OCI-LY7 (cell line): Measurements from ENCODE around the gene NKAIN2. TPM values are rescaled to one million over a fixed set of nuclear protein-coding genes. Genes with fewer than 3 reads are reported as not detected.

ENCODE experiments used
- BruUV-seq: library from RNA; stranded (reverse); fragments of 400-500 nt; replicated peaks from 2 replicates; lab custom pipeline; 2021; lab: Mats Ljungman, UMichigan
- CTCF ChIA-PET: fragments of 300-600 bp; sonication (Branson Sonifier 250); formaldehyde crosslinking; loops from one replicate; lab custom pipeline; 2022; ENCODE audit warnings: antibody characterized with exemption; ENCODE audit not compliant: unreplicated experiment; lab: Charles Lee
- POLR2A ChIA-PET: fragments of 300-600 bp; sonication (Branson Sonifier 250); formaldehyde crosslinking; loops from one replicate; lab custom pipeline; 2022; ENCODE audit warnings: antibody characterized with exemption; lab: Charles Lee
- DNase-seq: peaks from one replicate; pipeline ENCODE4 v3.0.0-alpha.2; 2015; ENCODE audit warnings: low spot score
- H2AFZ ChIP-seq: fragments of 200-600 bp; sonication (generic), shearing (Covaris generic); 2 replicates; pipeline ENCODE4 v1.6.1; 2014; ENCODE audit warnings: mild to moderate bottlenecking, antibody characterized with exemption, low read length, moderate library complexity
- H3K27ac ChIP-seq: fragments of 200-600 bp; sonication (generic); 2 replicates; pipeline ENCODE4 v1.5.1; 2014; ENCODE audit warnings: mixed run types, low read depth, mild to moderate bottlenecking, moderate library complexity, low read length, inconsistent platforms; ENCODE audit not compliant: poor library complexity, severe bottlenecking
- H3K36me3 ChIP-seq: fragments of 200-600 bp; sonication (generic); 2 replicates; pipeline ENCODE4 v1.6.1; 2014; ENCODE audit warnings: mild to moderate bottlenecking, antibody characterized with exemption, low read length, moderate library complexity, mixed read lengths; ENCODE audit not compliant: insufficient read depth
- H3K4me1 ChIP-seq: fragments of 200-600 bp; sonication (generic); 2 replicates; pipeline ENCODE4 v1.5.1; 2014; ENCODE audit warnings: mild to moderate bottlenecking, low read length; ENCODE audit not compliant: insufficient read depth, poor library complexity, severe bottlenecking
- H3K4me2 ChIP-seq: fragments of 200-600 bp; sonication (generic); 2 replicates; pipeline ENCODE4 v1.6.1; 2014; ENCODE audit warnings: mild to moderate bottlenecking, low read length
- H3K4me3 ChIP-seq: fragments of 200-600 bp; sonication (generic); 2 replicates; pipeline ENCODE4 v1.5.1; 2014; ENCODE audit warnings: mild to moderate bottlenecking, low read depth, low read length; ENCODE audit not compliant: poor library complexity, severe bottlenecking
- H3K79me2 ChIP-seq: fragments of 200-600 bp; sonication (generic); 2 replicates; pipeline ENCODE4 v1.6.1; 2016; ENCODE audit warnings: low read depth, mild to moderate bottlenecking, low read length, moderate library complexity, mixed read lengths; ENCODE audit not compliant: insufficient read depth
- H3K9me2 ChIP-seq: fragments of 200-600 bp; sonication (generic); 2 replicates; pipeline ENCODE4 v1.6.1; 2016; ENCODE audit warnings: mild to moderate bottlenecking, low read length, mixed read lengths; ENCODE audit not compliant: insufficient read depth
- H3K9me3 ChIP-seq: fragments of 200-600 bp; sonication (generic); 2 replicates; pipeline ENCODE4 v1.6.1; 2014; ENCODE audit warnings: mild to moderate bottlenecking, mixed run types, low read length, mixed read lengths
- H4K20me1 ChIP-seq: fragments of 200-600 bp; sonication (generic); 2 replicates; pipeline ENCODE4 v1.6.1; 2014; ENCODE audit warnings: mild to moderate bottlenecking, antibody characterized with exemption, low read length, moderate library complexity, mixed read lengths; ENCODE audit not compliant: insufficient read depth
- EZH2phosphoT487 ChIP-seq: fragments of 200-600 bp; sonication (generic); IDR thresholded peaks from 2 replicates; pipeline ENCODE4 v1.6.1; 2018; ENCODE audit warnings: low read depth, borderline replicate concordance, mild to moderate bottlenecking, mixed run types, antibody characterized with exemption, low read length, moderate library complexity, mixed read lengths
- intact Hi-C: fragments of 100-400 bp; cut with micrococcal nuclease; formaldehyde crosslinking; loops from one replicate; pipeline ENCODE4 v1.10.0; 2022; ENCODE audit not compliant: unreplicated experiment
- total RNA-seq, 2 experiments: library from RNA; depleted of rRNA in 1 of 2; stranded (reverse); fragments of >200 nt in 1 of 2; shearing (Covaris generic) in 1 of 2; gene quantifications; 2 replicates each; pipeline ENCODE4 v1.2.3, GENCODE V29; 2014 to 2022
- TF ChIP-seq, protein P1 (sequence below): fragments of 200-600 bp; sonication (generic); conservative IDR thresholded peaks from 2 replicates; pipeline ENCODE4 v1.5.1; 2014; ENCODE audit warnings: mild to moderate bottlenecking, antibody characterized with exemption, low read length, moderate library complexity, mixed read lengths

NKAIN2 gene
- total RNA-seq, 2 experiments from 2014 or later, result not detected

DNA sequence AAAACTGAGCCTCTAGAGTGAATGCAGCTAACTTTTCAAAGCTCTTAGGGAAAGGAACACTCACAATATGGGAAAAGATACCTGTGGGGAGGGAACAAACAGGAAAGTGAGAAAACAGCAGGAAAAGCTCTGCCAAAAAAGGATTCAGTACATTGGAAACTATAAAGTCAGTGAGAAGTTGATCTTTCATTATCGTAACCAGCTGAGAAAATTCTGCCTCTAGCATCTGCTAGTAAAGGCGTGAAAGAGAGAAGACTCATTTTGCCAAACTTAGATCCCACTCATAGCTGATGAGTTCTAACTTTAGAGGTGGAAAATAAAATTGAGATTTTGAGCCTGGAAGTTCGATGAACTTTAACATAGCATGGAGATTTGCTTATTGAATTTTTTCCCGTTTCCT is 836.8 kb downstream of the NKAIN2 start:
- no peak for TF ChIP-seq EZH2phosphoT487
- TF ChIP-seq, protein P1, sequence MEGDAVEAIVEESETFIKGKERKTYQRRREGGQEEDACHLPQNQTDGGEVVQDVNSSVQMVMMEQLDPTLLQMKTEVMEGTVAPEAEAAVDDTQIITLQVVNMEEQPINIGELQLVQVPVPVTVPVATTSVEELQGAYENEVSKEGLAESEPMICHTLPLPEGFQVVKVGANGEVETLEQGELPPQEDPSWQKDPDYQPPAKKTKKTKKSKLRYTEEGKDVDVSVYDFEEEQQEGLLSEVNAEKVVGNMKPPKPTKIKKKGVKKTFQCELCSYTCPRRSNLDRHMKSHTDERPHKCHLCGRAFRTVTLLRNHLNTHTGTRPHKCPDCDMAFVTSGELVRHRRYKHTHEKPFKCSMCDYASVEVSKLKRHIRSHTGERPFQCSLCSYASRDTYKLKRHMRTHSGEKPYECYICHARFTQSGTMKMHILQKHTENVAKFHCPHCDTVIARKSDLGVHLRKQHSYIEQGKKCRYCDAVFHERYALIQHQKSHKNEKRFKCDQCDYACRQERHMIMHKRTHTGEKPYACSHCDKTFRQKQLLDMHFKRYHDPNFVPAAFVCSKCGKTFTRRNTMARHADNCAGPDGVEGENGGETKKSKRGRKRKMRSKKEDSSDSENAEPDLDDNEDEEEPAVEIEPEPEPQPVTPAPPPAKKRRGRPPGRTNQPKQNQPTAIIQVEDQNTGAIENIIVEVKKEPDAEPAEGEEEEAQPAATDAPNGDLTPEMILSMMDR, result no peak
- no TSS peak for BruUV-seq
- CTCF ChIA-PET, result no interaction called here

DNA sequence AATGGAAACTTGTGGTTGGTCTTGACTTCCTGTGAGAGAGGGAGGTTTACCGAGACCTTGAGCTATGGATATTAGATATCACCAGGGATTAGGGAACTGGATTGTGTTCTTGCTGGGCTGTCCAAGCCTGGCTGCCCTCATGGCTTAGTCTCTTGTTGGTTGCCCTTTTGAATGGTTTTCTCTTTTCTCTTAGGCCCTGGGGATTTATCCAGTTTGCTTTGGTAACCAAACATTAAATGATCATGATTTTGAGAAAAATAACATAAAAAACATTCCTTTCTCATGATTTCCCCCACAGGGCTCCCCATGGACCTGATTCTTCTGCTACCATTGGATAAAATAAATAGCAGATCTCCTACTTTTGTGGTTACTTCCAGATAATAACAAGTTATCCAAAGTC is 852.2 kb downstream of the NKAIN2 start:
- no peaks in the 10 kb centered on the region for H3K9me3 ChIP-seq
- ChIA-PET POLR2A (interaction anchor here (0.6 kb wide), 1 partner anchor 500 kb away, joined by 3 read pairs; no protein-coding TSS in a partner anchor), CTCF (no interaction called here)
- H2AFZ ChIP-seq, result no peak overlapping the region
- intact Hi-C loops, result no loop called here
- no peak overlapping the region for H3K4me3 ChIP-seq
- H3K27ac ChIP-seq, result no peak overlapping the region
- H3K4me2 ChIP-seq, result no peak overlapping the region
- no peaks in the 10 kb centered on the region for H3K9me2 ChIP-seq
- no peaks in the 10 kb centered on the region for H4K20me1 ChIP-seq
- TF ChIP-seq, protein P1, result no peak
- no peak for TF ChIP-seq EZH2phosphoT487
- no TSS peak for BruUV-seq
- no peaks in the 10 kb centered on the region for H3K79me2 ChIP-seq
- peaks cover 4% of the 10 kb centered on the region for H3K4me1 ChIP-seq
- H3K36me3 ChIP-seq, result no peaks in the 10 kb centered on the region
- no peak for DNase-seq

More for the DNA sequence above, 836.8 kb downstream of the NKAIN2 start:
- no peaks in the 10 kb centered on the region for H3K79me2 ChIP-seq
- no peaks in the 10 kb centered on the region for H4K20me1 ChIP-seq
- H2AFZ ChIP-seq, result no peak overlapping the region
- no peaks in the 10 kb centered on the region for H3K36me3 ChIP-seq
- intact Hi-C loops, result no loop called here
- no peak overlapping the region for H3K4me3 ChIP-seq
- POLR2A ChIA-PET, result interaction anchor here (0.8 to 1.2 kb wide), 2 partner anchors 11 to 37 kb away, joined by 3 read pairs; no protein-coding TSS in a partner anchor
- H3K9me3 ChIP-seq, result no peaks in the 10 kb centered on the region
- no peaks in the 10 kb centered on the region for H3K9me2 ChIP-seq
- no peak for DNase-seq
- no peak overlapping the region for H3K27ac ChIP-seq
- H3K4me1 ChIP-seq, result no peaks in the 10 kb centered on the region
- H3K4me2 ChIP-seq, result no peak overlapping the region

DNA sequence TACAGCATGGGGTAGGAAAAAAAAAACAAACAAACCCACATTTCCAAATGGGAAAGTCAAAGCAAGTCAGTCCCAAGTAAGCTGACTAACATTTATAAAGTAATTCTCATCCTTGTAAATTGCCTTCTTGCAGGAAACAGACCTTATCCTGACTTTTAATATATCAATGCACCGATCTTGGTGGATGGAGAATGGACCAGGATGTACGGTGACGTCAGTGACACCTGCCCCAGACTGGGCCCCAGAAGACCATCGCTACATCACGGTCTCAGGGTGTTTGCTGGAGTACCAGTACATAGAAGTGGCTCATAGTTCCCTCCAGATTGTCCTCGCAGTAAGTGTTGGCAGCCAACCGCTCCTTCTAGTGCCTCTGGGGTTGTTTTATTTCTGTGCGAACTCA is 854.4 kb downstream of the NKAIN2 start:
- ChIA-PET POLR2A (interaction anchor here (1.5 kb wide), 1 partner anchor 9 kb away, joined by 8 read pairs; no protein-coding TSS in a partner anchor), CTCF (no interaction called here)
- Histone ChIP-seq H3K27ac (no peak overlapping the region), H3K9me3 (no peaks in the 10 kb centered on the region), H3K79me2 (no peaks in the 10 kb centered on the region), H3K4me1 (peaks cover 4% of the 10 kb centered on the region), H2AFZ (peak overlapping the region; percentile 14; the same call in 1 of the 2 replicates), H3K4me3 (no peak overlapping the region), H4K20me1 (no peaks in the 10 kb centered on the region), H3K9me2 (no peaks in the 10 kb centered on the region), H3K4me2 (no peak overlapping the region), H3K36me3 (no peaks in the 10 kb centered on the region)
- no peak for TF ChIP-seq EZH2phosphoT487
- TF ChIP-seq, protein P1, result no peak
- intact Hi-C loops, result no loop called here
- no peak for DNase-seq
- no TSS peak for BruUV-seq
